Measurements from ENCODE around the gene PDE8B.

The PDE8B gene

DNA sequence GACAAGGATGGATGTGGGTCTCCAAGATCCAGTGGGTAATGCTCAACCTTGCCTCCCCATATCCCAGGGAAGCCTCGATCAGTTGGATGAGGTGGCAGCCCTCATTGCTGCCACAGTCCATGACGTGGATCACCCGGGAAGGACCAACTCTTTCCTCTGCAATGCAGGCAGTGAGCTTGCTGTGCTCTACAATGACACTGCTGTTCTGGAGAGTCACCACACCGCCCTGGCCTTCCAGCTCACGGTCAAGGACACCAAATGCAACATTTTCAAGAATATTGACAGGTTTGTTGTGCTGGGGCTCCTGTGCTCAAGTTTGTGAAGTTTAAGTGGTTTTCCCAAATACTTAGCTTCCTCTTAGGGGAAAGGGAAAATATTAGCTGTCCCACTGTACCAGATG, 207.7 kb downstream of the PDE8B start:
- no peak for DNase-seq

DNA sequence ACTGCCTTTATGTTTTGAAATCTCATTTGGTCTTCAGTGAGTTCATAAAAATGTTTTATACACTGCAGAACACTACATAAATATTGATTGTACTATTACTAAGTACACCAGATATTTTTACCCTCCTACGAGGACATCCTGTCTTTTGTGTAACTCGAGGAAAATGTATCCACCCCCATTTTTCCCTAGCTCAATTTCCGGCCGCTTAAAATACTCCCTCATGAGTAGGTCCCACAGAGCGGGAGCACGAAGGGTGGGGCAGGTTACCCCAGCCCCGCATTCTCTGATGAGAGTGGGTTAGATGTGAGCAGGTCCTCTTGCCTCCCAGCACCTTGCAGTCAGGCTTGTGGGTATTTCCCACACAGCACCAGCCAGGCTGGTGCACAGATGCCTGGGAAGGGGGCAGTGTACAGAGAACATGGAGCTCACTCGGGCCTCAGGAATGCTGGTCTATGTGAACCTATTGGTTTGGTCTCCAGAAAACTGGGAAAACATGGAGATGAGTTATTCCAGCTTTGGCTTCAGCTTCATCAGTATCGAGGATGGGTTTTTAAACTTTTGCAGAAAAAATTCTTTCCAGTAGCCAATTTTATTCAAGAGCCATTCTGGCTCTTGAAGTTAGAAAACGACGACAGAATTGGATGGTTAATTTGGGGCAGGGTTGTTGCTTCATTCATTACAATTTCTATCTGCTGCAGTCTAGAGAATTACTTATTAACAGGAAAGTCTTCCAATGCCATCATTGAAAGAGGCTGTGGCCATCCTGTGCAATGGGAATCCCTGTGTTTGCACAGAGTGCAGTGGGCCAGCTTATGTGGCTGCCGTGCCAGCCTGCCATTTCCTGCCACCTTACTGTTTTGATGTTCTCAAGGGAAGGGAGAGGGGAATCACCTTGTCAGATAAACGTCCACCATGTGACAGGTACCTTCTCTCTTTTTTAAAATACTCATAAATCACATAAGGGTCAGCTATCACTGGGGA, 208.4 kb downstream of the PDE8B start:
- no peak for DNase-seq

- no peak for DNase-seq
These were observed 209.4 kb downstream of the PDE8B start for GRCh38 chr5:77419644-77420582.

DNA sequence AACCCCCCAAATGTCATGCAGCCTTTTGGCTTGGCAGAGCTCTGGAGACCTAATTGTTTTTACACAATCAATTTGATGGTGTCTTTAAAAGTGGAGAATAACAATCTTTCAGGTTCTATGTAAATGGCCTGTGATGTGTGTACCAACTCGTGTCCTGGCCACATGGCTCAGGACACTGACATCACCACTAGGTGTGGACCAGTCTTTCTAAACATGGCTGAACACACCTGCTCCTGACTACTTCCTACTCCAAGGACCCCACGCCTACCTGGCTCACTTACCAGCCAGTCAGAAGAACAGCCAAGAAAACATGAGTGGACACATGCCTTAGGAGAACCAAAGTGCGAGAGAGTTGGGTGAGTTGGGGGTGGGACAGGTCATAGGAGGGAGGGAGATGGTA, 210.5 kb downstream of the PDE8B start:
- no peak for DNase-seq

GRCh38 chr5:77423022-77423750, 212.7 kb downstream of the PDE8B start:
- no peak for DNase-seq

- no peak for DNase-seq
These were observed 214.4 kb downstream of the PDE8B start for GRCh38 chr5:77424921-77425320.

DNA sequence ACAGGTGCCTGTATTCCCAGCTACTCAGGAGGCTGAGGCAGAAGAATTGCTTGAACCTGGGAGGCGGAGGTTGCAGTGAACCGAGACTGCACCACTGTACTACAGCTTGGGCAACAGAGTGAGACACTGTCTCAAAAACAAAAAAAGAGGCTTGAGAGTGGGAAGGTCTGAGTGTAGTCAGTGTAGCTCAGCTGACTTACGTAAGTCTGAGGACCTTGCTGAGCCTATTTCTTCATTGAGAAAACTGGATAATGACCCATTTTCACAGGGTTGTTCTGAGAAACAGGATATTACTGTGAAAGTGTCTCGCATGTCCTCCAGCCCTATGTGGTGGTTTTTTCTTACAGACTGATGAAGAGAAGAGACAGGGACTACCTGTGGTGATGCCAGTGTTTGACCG, 214.9 kb downstream of the PDE8B start:
- DNase-seq = no peak

DNA sequence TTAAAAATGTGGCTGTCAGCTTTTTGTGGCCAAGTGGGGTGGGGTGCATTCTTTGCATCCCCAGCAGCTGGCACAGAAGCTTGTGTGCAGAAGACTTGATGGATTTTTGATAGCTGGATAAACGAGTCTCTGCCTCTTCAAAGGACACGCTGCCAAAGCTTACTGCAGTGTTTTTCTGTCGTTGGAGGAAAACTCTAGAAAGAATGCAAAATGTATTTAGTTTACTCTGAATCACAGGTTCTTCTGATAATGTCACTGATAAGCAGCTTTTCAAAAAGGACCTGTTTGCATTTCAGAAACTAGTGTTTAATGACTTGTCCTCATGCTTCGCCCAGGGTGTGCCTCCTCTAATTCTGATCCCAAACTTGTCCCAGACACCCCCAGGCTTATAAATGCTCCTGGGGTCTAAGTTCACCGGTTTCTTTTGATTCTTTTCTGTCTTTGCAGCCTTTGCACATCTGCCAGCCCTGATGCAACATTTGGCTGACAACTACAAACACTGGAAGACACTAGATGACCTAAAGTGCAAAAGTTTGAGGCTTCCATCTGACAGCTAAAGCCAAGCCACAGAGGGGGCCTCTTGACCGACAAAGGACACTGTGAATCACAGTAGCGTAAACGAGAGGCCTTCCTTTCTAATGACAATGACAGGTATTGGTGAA, 215.6 kb downstream of the PDE8B start:
- no peak for DNase-seq

DNA sequence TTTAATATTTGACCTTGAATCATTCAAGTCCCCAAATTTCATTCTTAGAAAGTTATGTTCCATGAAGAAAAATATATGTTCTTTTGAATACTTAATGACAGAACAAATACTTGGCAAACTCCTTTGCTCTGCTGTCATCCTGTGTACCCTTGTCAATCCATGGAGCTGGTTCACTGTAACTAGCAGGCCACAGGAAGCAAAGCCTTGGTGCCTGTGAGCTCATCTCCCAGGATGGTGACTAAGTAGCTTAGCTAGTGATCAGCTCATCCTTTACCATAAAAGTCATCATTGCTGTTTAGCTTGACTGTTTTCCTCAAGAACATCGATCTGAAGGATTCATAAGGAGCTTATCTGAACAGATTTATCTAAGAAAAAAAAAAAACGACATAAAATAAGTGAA, 216.2 kb downstream of the PDE8B start:
- no peak for DNase-seq

- DNase-seq = no peak
These were observed 217.5 kb downstream of the PDE8B start for GRCh38 chr5:77427998-77428397.

DNA sequence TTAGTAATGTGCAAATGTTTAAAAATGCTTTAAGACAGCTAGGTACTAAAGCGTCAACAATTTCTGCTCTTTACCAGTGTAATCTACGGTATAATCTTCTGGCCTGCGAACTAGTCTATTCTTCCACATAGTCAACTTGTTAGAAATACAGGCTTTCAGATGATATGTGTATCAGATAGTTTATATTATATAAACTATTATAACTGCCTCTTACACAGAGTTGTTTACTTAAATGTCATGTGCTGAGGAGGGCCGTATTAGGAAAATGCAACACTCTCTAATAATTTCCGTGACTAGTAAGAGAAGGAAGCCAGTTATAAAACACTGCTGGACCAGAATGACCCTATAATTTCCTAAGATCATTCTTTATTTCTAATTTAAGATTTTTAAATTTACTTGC, 218.0 kb downstream of the PDE8B start:
- no peak for DNase-seq

GRCh38 chr5:77430726-77431125, 220.2 kb downstream of the PDE8B start:
- no peak for DNase-seq

- DNase-seq = no peak
These were observed 220.8 kb downstream of the PDE8B start for GRCh38 chr5:77431286-77431685.

GRCh38 chr5:77431719-77432118, 221.2 kb downstream of the PDE8B start:
- no peak for DNase-seq

GRCh38 chr5:77437194-77437593, 226.7 kb downstream of the PDE8B start:
- DNase-seq = no peak

GRCh38 chr5:77438071-77438470, 227.6 kb downstream of the PDE8B start:
- no peak for DNase-seq

DNA sequence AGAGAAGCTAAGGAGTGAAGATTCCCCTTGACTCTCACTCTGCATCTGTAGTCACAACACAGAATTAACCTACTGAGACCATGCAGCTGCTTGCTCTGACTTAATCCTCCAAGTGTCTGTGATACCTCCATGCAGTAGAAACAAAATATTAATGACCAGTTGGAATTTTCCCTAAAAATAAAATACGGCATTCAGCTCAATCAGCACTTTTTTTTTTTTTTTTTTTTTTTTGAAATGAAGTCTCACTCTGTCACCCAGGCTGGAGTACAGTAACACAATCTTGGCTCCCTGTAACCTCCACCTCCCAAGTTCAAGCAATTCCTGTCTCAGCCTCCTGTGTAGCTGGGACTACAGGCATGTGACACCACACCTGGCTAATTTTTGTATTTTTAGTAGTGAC, 233.2 kb downstream of the PDE8B start:
- no peak for DNase-seq

GRCh38 chr5:77444356-77444755, 233.9 kb downstream of the PDE8B start:
- DNase-seq = no peak

DNA sequence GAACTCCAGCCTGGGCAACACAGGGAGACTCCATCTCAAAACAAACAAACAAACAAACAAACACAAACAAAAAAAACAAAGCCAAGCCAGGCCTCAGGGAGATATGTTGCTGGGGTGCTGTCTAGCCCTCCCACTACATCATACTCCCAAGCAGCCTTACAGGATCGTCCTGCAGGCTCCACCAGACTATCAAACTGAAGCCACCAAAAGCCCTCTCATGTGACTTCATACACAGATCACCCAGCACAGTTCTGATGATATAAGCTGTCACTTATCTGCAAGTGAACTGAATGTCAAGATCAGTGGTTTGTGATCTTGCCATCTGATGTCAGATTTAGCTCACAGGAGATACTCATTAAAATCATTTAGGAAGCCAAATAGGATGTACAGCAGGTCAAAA, 238.4 kb downstream of the PDE8B start:
- DNase-seq = no peak

- DNase-seq = no peak
These were observed 238.8 kb downstream of the PDE8B start for GRCh38 chr5:77449277-77449676.

- DNase-seq = no peak
These were observed 239.5 kb downstream of the PDE8B start for GRCh38 chr5:77449981-77450380.

DNA sequence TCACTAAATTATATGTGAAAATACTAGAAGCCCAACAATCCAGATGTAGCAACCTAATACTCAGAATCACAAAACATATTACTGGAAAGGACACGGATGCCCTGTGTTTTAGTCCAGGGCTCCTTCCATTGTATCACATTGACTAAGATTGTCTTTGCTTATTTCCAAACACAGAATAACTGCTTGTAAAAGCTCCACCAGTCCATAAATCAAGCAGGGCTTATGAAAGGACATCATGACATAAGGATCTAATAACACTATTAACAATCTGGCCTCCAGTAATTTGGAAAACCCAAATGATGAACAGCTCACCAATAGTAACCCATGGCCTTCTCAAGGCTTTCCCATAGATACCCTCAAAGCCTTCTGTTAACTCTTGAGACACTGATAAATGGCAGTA, 241.9 kb downstream of the PDE8B start:
- DNase-seq = no peak
